C4-2B (cell line): ENCODE measurements around the gene MACF1.

Experiments
- ZFX ChIP-seq: fragments of 450-650 bp; IDR thresholded peaks from 2 replicates; pipeline ENCODE4 v1.6.1; 2017
- TF ChIP-seq, protein P1 (sequence below): fragments of 450-650 bp; conservative IDR thresholded peaks from 2 replicates; pipeline ENCODE4 v1.5.1; 2017; ENCODE audit warnings: mild to moderate bottlenecking

DNA sequence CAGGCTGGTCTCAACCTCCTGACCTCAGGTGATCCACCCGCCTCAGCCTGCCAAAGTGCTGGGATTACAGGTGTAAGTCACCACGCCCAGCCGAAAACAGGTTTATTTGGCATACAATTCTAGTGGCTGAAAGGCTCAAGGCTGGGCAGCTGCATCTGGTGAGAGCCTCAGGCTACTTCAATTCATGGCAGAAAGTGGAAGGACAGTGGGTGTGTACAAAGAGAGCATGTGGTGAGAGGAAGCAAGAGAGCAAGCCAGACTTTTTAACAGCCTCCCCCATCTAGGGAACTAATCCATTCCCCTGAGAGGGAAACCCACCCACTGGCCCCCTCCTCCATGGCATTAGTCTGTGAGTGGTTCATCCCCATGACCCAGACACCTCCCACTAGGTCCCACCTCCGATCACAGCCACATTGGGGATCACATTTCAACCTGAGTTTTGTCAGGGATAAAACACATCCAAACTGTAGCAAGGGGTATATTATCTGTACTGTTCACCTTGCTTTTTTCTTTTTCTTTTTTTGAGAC is 296.4 kb downstream of the MACF1 start:
- TF ChIP-seq, protein P1, sequence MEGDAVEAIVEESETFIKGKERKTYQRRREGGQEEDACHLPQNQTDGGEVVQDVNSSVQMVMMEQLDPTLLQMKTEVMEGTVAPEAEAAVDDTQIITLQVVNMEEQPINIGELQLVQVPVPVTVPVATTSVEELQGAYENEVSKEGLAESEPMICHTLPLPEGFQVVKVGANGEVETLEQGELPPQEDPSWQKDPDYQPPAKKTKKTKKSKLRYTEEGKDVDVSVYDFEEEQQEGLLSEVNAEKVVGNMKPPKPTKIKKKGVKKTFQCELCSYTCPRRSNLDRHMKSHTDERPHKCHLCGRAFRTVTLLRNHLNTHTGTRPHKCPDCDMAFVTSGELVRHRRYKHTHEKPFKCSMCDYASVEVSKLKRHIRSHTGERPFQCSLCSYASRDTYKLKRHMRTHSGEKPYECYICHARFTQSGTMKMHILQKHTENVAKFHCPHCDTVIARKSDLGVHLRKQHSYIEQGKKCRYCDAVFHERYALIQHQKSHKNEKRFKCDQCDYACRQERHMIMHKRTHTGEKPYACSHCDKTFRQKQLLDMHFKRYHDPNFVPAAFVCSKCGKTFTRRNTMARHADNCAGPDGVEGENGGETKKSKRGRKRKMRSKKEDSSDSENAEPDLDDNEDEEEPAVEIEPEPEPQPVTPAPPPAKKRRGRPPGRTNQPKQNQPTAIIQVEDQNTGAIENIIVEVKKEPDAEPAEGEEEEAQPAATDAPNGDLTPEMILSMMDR = no peak
- no peak for TF ChIP-seq ZFX
